ENCODE data around the gene PHOX2A.

PHOX2A gene

DNA sequence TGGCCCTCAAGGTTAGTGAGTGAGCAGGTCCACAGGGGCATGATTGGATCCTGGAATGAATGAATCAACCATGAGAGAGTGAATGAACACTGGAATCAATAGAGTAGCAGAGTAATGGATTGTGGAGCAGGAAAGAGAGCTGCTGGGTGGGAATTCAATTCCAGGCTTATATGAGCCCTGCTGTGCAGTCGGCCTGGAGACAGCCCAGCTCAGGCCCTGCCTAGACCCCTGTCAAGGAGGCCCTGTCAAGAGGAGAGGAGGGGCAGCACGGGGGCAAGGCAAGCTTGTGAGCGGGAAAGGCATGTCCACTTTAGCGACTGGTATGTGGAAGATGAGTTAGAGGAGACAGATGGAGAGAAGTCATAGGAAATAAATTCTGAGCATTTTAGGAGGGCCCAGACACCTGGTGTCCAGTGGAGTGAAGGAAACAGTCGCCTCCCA, 53.3 kb downstream of the PHOX2A start:
- TF ChIP-seq PAX5 (IDR thresholded peaks at IDR 0.05; ENCODE audit: insufficient read depth, low read length, severe bottlenecking), result no peak
- no peak for DNase-seq (ENCODE audit: insufficient read length, low spot score)
- no peak for FAIRE-seq

DNA sequence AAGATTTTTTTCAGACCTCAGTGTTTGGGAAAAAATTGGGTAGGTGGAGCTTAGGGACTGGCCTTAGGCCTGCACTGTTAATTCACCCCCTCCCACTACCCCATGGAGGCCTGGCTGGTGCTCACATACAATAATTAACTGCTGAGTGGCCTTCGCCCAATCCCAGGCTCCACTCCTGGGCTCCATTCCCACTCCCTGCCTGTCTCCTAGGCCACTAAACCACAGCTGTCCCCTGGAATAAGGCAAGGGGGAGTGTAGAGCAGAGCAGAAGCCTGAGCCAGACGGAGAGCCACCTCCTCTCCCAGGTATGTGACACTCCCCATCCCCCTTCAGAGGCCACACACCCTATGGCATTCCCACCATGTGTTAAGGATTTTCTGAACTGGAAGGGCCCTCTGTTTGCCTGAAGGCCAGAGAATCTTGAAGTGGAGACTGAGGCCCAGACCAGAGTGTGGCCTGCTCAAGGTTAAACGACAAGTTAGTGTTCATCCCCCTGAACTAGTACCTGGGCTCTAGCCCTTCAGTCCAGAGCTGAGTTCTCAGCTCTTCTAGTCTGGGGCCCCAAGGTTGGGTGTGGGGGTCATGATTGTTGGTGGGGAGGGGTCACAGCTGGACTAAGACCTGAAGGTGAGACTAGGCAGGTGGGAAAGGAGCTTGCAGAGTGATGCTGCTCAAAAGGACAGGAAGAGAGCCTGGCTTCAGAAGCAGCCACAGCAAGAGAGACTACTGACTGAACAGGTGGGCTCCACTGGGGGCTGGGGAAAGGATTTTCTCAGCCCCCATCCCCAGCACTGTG, 54.3 kb downstream of the PHOX2A start:
- FAIRE-seq (no peak), DNase-seq (ENCODE audit: insufficient read length, low spot score) (no peak)
- TF ChIP-seq POU2F2 (IDR thresholded peaks at IDR 0.05; ENCODE audit: low read depth, low read length) (no peak), POLR2A (IDR thresholded peaks at IDR 0.05; ENCODE audit: low read depth, low read length) (no peak), POLR2AphosphoS5 (IDR thresholded peaks at IDR 0.05; ENCODE audit: low read depth, low read length) (no peak), TAF1 (IDR thresholded peaks at IDR 0.05; ENCODE audit: low read depth, low read length) (no peak), SPI1 (IDR thresholded peaks at IDR 0.05; ENCODE audit: low read depth, low read length) (no peak), PAX5 (IDR thresholded peaks at IDR 0.05; ENCODE audit: insufficient read depth, low read length, severe bottlenecking) (no peak)

Measured in GM12891 (cell line).